ENCODE results near the gene POGK.
"Not testable (repeated sequence)": the region's sequence is repeated elsewhere in the genome, so short reads cannot be mapped to it uniquely, and the experiment has no call there.

The POGK gene, protein sequence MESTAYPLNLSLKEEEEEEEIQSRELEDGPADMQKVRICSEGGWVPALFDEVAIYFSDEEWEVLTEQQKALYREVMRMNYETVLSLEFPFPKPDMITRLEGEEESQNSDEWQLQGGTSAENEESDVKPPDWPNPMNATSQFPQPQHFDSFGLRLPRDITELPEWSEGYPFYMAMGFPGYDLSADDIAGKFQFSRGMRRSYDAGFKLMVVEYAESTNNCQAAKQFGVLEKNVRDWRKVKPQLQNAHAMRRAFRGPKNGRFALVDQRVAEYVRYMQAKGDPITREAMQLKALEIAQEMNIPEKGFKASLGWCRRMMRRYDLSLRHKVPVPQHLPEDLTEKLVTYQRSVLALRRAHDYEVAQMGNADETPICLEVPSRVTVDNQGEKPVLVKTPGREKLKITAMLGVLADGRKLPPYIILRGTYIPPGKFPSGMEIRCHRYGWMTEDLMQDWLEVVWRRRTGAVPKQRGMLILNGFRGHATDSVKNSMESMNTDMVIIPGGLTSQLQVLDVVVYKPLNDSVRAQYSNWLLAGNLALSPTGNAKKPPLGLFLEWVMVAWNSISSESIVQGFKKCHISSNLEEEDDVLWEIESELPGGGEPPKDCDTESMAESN
- long read RNA-seq, donor 1, full-length matches to known transcripts = 4 of 22 reads
- long read RNA-seq, donor 1, partial matches to known transcripts = 18 of 22 reads
- long read RNA-seq, donor 1, other reads (novel, unspliced or antisense) = 0 of 22 reads
- long read RNA-seq, donor 2, full-length matches to known transcripts = 1 of 1 reads
- long read RNA-seq, donor 2, partial matches to known transcripts = 0 of 1 reads
- long read RNA-seq, donor 2, other reads (novel, unspliced or antisense) = 0 of 1 reads
- long read RNA-seq, donor 3, full-length matches to known transcripts = 5 of 14 reads
- long read RNA-seq, donor 3, partial matches to known transcripts = 9 of 14 reads
- long read RNA-seq, donor 3, other reads (novel, unspliced or antisense) = 0 of 14 reads
- long read RNA-seq, donor 4, full-length matches to known transcripts = 6 of 6 reads
- long read RNA-seq, donor 4, partial matches to known transcripts = 0 of 6 reads
- long read RNA-seq, donor 4, other reads (novel, unspliced or antisense) = 0 of 6 reads
- long read RNA-seq, donor 5, full-length matches to known transcripts = 8 of 8 reads
- long read RNA-seq, donor 5, partial matches to known transcripts = 0 of 8 reads
- long read RNA-seq, donor 5, other reads (novel, unspliced or antisense) = 0 of 8 reads
- long read RNA-seq, donor 6, full-length matches to known transcripts = 4 of 17 reads
- long read RNA-seq, donor 6, partial matches to known transcripts = 6 of 17 reads
- long read RNA-seq, donor 6, other reads (novel, unspliced or antisense) = 7 of 17 reads
- long read RNA-seq, donor 7, full-length matches to known transcripts = 10 of 51 reads
- long read RNA-seq, donor 7, partial matches to known transcripts = 34 of 51 reads
- long read RNA-seq, donor 7, other reads (novel, unspliced or antisense) = 7 of 51 reads
- long read RNA-seq, donor 8, full-length matches to known transcripts = 5 of 22 reads
- long read RNA-seq, donor 8, partial matches to known transcripts = 17 of 22 reads
- long read RNA-seq, donor 8, other reads (novel, unspliced or antisense) = 0 of 22 reads

DNA sequence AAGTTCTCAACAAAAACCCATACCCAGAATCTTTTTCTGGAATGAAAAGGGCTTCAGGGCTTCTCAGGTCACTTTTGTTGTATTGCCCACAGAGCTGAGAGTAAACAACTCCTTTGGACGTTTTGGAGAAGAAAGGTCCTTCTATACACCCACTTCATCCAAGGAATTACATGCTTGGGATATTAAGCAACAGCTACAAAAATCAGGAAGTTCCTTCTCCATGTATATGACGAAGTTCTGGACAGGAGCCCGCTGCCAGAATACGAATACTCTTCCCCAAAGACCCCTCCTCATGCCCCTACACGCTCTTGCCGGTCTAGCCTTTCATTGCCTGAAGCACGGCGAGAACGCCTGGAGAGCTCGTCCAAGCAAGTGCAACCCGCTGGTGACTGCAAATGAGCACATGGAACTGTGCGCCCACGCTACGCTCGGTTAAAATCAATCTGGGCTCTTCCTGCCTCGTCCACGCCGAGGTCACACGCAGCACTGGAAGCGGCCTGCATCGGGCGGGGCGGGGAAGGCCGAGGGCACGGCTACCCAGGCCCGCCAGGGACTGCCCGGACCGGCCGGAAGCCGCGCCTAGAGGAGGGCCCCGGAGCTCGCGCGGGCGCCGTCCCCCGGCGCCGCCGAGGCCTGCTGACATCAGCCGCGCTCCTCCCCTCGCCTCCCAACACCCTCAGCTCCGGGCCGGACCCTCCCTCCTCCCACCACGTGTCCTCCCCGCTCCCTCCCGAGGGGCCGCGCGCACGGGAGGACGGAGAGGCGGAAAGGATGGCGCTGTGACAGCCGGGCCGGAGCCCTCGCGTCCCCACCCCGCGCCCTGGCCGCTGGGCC lies at the start of gene POGK:
POGK (plus strand) TSS at position 710 of the 834 bp plus-strand sequence. CDS start 1,482 bp downstream, outside the sequence.
- peak; percentile 96 for DNase-seq

DNA sequence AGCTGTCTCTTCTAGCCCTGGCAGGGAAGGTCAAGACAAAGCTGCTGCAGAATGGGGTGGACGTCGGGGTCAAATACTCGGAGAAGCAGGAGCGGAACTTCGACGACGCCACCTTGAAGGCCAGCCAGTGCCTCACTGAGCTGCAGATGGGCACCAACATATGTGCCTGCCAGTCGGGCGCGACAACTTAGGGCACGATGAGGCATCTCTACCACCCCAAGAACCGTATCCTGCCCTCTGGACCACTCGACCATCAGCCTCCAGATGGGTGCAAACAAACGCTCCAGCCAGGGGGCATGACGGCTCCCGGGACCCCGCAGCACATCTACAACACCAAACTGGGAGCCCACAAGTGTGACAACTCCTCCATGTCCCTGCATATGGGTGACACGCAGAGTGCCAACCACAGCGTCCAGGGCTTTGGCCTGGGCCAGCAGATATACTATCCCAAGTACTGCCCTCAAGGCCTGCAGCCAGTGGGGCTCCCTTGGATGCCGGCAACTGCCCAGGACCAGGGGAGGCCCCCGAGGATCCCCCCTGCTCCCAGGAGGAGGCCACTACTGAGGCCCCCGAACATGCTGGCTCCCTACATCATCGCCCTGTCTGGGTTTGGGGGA lies 42.5 kb upstream of the POGK start:
- DNase-seq = no peak

DNA sequence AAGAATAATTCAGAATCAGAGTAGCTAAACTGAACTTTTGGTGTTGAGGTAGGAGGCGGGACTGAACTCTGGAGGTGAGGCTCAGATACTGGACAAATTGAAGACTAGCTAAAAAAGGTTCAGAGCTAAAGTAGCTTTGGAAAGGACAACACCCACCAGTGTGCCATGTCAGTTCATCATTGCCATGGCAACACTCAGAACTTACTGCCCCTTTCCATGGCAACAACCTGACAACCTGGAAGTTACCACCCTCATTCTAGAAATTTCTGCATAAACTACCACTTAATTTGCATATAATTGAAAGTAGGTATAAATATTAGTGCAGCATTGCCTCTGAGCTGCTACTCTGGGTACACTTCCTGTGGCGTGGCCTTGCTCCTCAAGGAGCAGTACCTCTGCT lies 30.3 kb upstream of the POGK start:
- DNase-seq = no peak

DNA sequence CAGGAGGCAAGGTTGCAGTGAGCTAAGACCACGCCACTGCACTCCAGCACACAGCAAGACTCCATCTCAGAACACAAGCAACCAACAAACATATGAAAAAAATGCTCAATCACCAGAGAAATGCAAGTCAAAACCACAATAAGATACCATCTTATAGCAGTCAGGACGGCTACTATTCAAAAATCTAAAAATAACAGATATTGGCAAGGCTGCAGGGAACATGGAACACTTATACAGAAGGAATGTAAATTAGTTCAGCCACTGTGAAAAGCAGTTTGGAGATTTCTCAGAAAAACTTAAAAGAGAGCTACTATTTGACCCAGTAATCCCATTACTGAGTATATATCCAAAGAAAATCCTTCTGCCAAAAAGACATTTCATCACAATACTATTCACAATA lies 27.6 kb upstream of the POGK start:
- no peak for DNase-seq

DNA sequence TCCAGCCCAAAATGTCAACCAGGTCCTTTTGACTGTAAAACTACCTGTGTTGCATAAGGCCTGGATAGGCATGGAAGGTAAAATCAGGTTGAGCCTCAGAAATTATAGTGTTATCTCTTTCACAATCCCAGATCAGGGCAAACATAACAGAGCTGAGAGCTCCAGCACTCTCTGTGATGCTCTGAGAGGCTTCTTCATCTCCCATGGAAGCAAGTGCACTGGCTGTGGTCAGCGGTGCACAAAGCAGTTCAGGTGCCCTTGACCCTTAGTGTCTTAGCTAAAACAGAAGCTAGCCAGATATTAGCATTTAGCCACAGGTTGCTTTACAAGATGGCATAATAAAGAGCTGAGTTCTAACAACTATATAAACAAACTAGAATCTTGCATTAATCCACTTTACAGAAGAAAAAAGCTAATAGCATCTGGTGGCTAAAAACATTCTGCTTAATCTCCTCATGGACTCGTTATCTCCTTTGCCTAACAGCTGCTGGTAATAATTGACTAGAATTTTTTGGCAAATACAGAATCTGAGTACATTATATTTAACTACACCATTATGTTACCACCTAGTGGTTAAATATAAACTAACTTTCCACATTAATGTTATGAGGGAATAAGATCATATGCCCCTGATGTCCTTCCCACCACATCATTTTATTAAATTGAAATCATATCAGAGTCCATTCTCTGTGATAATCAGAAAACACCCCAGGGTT lies 25.6 kb upstream of the POGK start:
- no peak for DNase-seq

DNA sequence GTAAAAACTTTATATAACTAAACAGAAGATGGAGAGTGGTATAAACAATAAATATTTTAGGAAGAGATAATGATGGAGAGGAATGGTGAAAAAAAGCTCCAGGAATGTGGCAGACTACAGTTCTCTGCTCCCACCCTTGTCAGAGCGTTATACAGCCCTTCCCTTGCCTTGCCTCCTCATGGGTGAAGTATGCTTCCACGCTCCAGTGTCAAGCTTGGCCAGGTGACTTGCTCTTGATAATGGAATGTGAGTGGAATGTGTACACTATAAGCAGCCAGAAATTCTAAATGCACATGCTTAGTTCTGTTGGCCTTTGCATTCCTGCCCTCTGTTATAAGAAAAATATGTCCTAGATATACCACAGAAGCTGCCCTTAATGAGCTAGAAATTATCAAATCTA lies 24.7 kb upstream of the POGK start:
- no peak for DNase-seq

DNA sequence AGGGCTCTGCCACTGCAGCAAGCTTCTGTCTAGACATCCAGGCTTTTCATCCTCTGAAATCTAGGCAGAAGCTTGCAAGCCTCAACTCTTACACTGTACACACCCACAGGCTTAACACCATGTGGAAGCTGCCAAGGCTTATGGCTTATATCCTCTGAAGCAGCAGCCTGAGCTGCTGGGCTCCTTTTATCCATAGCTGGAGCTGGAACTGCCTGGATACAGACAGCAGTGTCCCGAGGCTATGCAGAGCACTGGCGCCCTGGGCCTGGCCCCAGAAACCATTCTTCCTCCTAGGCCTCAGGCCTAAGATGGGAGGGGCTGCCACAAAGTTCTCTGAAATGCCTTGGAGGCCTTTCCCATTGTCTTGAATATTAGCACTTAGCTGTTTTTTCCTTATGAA lies 19.3 kb upstream of the POGK start:
- no peak for DNase-seq

DNA sequence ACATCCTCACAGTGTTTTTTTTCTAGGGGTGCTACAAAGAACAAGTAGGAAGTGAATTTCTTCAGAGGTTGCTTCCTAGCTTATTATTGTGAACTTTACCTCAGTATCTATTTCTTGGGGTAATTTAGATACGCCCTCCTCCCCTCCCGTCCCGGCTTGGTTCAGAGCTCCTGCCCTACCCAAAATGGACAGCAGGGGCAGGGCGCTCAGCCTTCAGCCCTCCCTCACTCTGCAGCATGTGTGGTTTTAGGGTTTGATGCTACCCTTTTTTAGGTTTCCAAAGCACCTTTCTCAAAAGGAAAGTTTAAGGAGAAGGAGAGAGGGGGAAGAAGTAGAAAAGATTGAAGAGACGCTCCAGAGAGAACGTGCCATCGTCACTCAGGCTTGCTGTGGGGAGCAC lies 16.9 kb upstream of the POGK start:
- no peak for DNase-seq

DNA sequence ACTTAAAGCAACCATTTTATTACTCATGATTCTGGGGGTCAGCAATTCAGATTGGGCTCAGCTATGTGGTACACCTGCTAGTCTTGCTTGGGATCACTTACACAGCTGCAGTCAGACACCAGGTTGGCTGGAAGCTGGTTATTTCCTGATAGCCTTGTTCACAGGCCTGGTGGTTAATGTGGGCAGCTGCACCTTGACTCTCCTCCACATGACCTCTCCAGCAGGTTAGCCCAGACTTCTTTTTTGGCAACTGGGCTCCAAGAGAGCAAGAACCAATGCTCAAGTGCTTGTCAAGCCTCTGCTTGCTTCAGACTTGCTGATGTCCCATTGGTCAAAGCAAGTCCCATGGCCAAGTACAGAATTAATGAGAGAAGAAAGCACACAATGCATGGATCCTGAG lies 11.8 kb upstream of the POGK start:
- no peak for DNase-seq

DNA sequence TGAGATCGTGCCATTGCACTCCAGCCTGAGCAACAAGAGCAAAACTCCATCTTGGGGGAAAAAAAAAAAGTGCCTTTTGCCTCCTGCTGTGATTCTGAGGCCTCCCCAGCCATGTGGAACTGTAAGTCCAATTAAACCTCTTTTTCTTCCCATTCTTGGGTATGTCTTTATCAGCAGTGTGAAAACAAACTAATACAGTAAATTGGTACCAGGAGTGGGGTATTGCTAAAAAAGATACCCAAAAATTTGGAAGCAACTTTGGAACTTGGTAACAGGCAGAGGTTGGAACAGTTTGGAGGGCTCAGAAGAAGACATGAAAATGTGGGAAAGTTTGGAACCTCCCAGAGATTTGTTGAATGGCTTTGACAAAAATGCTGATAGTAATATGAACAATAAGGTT lies 9.5 kb upstream of the POGK start:
- DNase-seq = not testable (repeated sequence)

DNA sequence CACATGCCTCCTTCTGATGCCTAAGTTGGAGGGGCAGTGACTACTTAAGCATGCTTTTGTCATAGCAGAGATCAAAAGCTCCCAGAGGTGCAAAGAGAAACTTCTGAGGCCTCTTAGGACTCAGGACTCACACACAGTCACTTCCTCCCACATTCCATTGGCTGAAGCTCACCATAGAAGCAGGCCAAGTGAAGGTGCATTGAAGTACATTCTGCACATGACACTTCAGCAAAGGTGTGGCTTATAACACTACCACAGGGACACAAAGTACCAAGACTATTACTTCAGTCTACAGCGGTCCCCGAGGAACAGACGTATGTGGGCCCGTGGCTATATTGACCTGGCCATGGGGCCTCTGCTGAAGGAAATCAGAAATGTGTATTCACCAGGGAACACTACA lies 2.5 kb upstream of the POGK start:
- no peak for DNase-seq

DNA sequence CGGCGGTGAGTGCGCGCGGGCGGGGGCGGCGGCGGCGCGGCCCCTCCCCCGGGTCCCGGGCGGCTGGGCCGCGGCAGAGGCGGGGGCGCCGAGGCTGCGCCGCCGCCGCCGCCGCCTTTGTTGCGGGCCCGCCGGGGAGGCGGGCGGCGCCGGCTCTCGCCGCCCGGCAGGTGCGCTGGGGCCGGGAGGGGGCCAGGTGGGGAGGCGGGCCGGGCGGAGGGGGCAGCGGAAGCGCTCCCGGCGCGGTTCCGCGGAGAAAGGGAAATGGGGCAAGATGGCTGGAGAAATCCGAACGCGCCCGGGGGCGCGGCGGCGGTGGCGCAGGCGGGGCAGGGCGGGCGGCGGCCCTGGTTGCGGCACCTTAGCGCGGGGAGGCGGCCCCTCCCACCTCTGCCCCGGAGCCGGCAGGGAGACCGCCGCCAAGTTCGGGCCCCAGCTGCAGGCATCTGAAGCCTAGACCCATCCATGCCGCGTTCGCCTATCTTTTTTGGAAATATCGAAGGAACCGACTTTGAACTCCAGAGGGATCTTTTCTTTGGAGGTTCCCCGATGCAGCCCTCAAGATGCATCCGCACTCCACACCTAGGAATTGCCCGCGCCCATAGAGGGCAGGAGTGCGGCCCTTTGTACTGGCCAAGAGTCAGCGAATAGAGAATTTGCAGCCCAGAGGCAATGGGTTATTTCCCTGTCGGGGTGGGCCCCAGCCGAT lies 479 bp downstream of the POGK start:
- DNase-seq = peak; percentile 65

DNA sequence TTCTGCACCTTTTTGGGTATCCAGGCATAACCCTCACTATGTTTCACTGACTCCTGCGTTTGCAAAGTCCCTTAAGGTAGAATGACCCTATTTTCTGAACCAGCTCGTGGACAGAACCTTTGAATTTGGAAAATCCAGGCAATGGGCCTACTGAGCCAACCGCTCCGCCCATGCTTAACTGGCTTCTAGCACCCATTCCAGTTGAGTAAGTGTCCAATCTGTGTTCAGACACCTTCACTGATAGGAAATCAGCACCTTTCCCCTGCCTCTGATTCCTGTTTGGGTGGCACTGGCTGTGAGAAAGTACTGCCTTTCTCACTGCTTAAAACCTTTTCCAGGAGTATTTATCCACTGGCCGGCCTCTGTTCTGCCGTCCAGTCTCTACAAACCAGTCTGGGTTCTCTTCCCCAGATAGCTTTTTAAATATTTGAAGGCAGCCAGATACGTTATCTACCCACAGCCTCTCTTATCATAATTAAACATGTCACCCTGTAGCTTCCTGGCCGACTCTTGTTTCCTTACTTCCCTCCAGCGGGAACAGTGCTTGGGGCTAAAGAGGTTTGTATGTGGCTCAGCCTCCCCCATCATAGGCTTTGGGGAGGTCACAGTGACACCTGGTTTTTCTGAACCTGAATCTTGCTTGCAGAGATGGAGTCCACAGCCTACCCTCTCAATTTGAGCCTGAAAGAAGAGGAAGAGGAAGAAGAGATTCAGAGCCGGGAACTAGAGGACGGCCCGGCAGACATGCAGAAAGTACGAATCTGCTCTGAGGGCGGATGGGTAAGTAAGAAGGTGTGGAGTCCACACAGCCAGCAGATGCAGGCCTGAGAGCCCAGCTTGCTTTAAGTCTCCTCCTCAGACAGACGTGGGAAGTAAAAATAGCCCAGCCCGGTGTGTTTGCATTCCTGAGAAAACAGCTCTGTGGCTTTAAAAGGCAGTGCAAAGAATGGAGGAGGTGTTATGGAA lies 1.3 kb downstream of the POGK start:
- DNase-seq = no peak

DNA sequence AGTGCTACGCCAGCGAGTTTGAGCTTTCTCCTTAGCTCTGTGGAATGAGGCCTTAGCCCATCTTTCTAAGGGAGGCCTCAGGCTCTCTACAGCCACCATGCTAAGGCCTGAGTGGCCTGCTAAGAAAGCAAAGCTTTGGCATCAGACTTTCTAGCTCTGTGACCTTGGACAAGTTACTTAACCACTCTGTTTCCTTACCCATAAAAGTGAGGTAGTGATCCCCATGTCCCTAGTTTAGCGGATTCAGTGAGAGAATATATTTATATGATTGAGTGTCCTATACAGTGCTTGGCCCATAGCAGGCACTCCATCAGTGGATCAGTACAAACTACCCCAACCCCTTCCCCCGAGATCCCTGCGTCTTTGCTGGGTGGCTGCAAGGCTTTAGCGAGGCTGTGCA lies 4.0 kb downstream of the POGK start:
- DNase-seq = no peak

DNA sequence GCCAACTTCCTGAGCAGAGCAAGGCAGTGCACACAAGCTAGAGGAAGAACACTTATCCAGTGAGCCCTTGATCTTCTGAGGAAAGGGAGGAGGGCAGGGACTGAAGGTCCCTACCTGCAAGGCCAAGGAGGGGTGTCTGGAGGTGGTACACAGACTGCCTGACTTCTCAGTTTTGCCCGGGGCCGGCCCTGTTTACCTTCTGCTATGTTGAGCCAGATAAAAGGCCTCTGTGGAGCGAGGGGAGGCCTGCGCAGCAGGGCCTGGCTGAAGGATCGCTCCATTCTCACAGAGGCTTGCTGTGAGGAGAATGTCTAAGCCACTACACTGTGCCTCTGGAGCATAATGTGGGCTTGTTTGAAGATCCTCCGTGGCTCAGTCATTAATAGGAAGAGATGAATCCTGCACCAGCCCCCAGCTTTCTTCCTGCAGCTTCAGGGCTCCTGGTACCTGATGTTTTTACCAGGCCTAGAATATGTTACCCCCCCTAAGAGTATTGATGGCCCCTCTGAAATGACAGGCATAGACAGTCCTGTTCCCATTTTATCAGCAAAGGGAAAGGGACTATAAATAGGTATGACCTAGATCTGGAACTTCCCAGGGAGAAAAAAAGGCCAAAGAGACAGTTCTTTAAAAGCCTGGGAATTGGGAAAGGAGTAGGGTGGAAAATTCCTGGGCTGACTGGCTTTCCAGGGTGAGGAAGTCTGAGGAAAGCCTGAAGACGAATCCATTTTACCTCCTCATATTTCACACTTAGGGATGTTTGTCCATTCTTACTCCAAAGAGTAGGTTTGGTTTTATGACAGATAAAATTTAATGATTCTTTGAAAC lies 4.7 kb downstream of the POGK start:
- DNase-seq = no peak

DNA sequence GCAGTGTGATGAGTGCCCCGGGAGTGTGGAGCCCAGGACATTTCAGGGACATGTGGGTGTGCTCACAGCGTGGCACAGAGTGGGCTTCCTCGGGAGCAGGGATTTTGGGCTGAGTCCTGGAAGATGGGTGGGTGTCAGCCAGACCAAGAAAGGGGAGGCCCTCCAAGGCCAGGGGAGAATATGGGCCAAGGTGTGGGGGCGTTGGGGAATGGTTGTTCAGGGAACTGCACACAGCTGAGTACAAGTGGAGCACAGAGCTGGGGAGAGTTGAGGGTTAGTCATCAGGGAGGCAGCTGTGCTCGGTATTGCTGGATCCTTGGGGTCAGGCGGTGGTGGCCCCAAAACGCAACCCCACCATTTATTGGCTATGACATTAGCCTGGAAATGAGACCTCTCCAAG lies 5.5 kb downstream of the POGK start:
- no peak for DNase-seq

DNA sequence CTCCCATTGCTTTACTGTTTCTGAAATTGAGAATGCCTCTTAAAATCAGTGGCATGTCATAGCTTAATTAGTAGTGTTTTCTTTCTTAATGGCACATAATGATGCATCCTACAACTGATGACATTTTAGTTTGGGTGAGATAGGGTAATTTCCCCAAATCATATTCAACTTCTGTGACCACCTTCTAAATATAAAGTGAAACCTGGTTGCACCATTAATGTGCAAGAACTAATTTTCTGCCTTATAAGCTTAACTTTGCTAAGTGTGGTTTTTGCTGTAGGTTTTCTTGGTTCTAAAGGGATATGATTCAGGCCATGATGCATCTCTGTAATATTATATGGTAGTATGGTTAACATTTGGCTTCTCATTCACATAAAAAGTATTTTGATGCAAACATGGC lies 8.9 kb downstream of the POGK start:
- no peak for DNase-seq

Data from right kidney (tissue), 9 donors.